Measurements from ENCODE around the gene CDC42BPB. TPM values are rescaled to one million over a fixed set of nuclear protein-coding genes. Genes with fewer than 3 reads are reported as not detected.

CDC42BPB gene
- total RNA-seq, 1 donor from 2014 or later, result 50.1 TPM

GRCh38 chr14:103101257-103101962, 44.1 kb upstream of the CDC42BPB start:
- Histone ChIP-seq H3K36me3 (ENCODE audit: control insufficient read depth in 3 of 3, insufficient read depth in 3 of 3, low read length in 3 of 3) (no peaks in the 10 kb centered on the region), H3K9me3 (ENCODE audit: control insufficient read depth in 3 of 3, low read length in 3 of 3) (no peaks in the 10 kb centered on the region), H3K4me3 (ENCODE audit: low read length in 3 of 3) (no peak overlapping the region), H3K27me3 (ENCODE audit: control insufficient read depth in 3 of 3, insufficient read depth in 3 of 3, low read length in 3 of 3) (peaks cover 34 to 45% (median 36%) of the 10 kb centered on the region in 3 donors), H3K4me1 (ENCODE audit: control insufficient read depth in 3 of 3, insufficient read depth in 3 of 3, low read length in 3 of 3) (peaks cover 12 to 19% (median 19%) of the 10 kb centered on the region in 3 donors), H3K9ac (ENCODE audit: low read depth in 1 of 3, low read length in 3 of 3) (no peak overlapping the region), H3K27ac (ENCODE audit: low read depth, low read length) (no peak overlapping the region)

DNA sequence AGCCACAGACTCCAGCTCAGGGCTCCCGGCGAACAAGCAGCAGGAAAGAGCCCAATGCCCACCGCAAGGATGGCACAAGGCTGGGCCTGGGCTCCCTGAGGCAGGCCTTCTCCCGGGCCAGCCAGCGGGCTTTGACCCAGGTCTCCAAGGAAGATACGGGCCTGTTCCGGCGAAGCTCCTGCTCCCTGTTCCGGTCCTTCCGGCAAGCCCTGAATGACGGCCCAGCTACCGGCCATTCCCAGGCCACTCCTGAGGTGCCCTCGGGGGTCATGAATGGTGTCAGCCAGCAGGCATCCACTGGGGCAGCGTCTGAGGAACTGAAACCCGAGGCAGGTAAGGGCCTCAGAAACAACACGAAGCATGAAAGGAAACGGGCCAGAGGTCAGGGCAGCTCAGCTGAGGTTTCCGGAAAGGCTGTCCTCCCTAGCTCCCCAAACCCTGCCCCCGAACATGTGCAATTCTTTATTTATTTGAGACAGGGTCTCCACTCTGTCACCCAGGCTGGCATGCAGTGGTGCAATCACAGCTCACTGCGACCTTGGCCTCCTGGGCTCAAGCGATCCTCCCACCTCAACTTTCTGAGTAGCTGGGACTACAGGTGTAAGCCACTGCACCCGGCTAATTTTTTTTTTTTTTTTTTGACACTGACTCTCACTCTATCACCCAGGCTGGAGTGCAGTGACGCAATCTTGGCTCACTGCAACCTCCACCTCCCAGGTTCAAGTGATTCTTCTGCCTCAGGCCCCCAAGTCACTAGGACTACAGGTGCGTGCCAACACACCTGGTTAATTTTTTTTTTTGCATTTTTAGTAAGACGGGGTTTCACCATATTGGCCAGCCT, 43.2 kb upstream of the CDC42BPB start:
- Histone ChIP-seq H3K36me3 (ENCODE audit: control insufficient read depth in 3 of 3, insufficient read depth in 3 of 3, low read length in 3 of 3) (no peaks in the 10 kb centered on the region), H3K4me1 (ENCODE audit: control insufficient read depth in 3 of 3, insufficient read depth in 3 of 3, low read length in 3 of 3) (peaks cover 6 to 19% (median 17%) of the 10 kb centered on the region in 3 donors)

DNA sequence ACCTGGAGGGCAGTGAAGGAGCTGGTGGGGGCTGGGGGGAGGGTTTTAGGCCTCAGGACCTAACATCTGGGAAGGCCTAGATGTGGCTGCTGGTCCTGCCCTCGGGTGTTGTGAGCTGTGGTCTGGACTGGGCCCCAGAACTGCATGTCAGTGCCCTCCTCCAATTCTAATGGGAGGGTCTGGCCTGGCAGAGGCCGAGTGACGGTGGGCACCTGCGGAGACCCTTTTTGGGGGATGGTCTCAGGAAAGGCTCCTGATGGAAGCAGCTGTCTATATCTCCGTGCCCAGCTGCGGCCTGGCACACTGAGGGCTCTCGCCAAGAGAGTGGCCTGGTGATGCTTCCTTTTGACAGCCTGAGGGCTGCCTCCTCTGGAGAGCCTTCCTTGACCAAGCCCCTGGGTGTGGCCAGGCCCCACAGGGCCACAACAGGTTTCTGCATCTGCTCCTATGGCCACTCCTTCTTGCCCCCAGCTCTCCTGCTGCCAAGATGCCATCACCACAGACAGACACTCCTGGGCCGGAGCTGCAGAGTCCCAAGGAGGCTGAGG, 42.5 kb upstream of the CDC42BPB start:
- H3K9me3 ChIP-seq (ENCODE audit: control insufficient read depth in 3 of 3, low read length in 3 of 3), result no peaks in the 10 kb centered on the region
- H3K27ac ChIP-seq (ENCODE audit: low read depth, low read length), result no peak overlapping the region
- H3K9ac ChIP-seq (ENCODE audit: low read depth in 1 of 3, low read length in 3 of 3), result no peak overlapping the region
- H3K36me3 ChIP-seq (ENCODE audit: control insufficient read depth in 3 of 3, insufficient read depth in 3 of 3, low read length in 3 of 3), result no peaks in the 10 kb centered on the region
- H3K4me1 ChIP-seq (ENCODE audit: control insufficient read depth in 3 of 3, insufficient read depth in 3 of 3, low read length in 3 of 3), result peaks cover 0 to 13% (median 11%) of the 10 kb centered on the region in 3 donors
- no peak overlapping the region for H3K4me3 ChIP-seq (ENCODE audit: low read length in 3 of 3)
- peaks cover 33 to 44% (median 36%) of the 10 kb centered on the region in 3 donors for H3K27me3 ChIP-seq (ENCODE audit: control insufficient read depth in 3 of 3, insufficient read depth in 3 of 3, low read length in 3 of 3)

More for the DNA sequence above, 43.2 kb upstream of the CDC42BPB start:
- no peak overlapping the region for H3K4me3 ChIP-seq (ENCODE audit: low read length in 3 of 3)
- no peak overlapping the region for H3K9ac ChIP-seq (ENCODE audit: low read depth in 1 of 3, low read length in 3 of 3)
- no peak overlapping the region for H3K27ac ChIP-seq (ENCODE audit: low read depth, low read length)
- H3K9me3 ChIP-seq (ENCODE audit: control insufficient read depth in 3 of 3, low read length in 3 of 3), result no peaks in the 10 kb centered on the region
- H3K27me3 ChIP-seq (ENCODE audit: control insufficient read depth in 3 of 3, insufficient read depth in 3 of 3, low read length in 3 of 3), result peaks cover 34 to 45% (median 36%) of the 10 kb centered on the region in 3 donors

- Histone ChIP-seq H3K36me3 (ENCODE audit: control insufficient read depth in 3 of 3, insufficient read depth in 3 of 3, low read length in 3 of 3) (no peaks in the 10 kb centered on the region), H3K27ac (ENCODE audit: low read depth, low read length) (no peak overlapping the region), H3K27me3 (ENCODE audit: control insufficient read depth in 3 of 3, insufficient read depth in 3 of 3, low read length in 3 of 3) (peaks cover 27 to 38% (median 30%) of the 10 kb centered on the region in 3 donors), H3K9ac (ENCODE audit: low read depth in 1 of 3, low read length in 3 of 3) (no peak overlapping the region), H3K4me1 (ENCODE audit: control insufficient read depth in 3 of 3, insufficient read depth in 3 of 3, low read length in 3 of 3) (peaks cover 0 to 10% (median 8%) of the 10 kb centered on the region in 3 donors), H3K9me3 (ENCODE audit: control insufficient read depth in 3 of 3, low read length in 3 of 3) (no peaks in the 10 kb centered on the region), H3K4me3 (ENCODE audit: low read length in 3 of 3) (no peak overlapping the region)
Measured at GRCh38 chr14:103099081-103099732, 41.9 kb upstream of the CDC42BPB start.

DNA sequence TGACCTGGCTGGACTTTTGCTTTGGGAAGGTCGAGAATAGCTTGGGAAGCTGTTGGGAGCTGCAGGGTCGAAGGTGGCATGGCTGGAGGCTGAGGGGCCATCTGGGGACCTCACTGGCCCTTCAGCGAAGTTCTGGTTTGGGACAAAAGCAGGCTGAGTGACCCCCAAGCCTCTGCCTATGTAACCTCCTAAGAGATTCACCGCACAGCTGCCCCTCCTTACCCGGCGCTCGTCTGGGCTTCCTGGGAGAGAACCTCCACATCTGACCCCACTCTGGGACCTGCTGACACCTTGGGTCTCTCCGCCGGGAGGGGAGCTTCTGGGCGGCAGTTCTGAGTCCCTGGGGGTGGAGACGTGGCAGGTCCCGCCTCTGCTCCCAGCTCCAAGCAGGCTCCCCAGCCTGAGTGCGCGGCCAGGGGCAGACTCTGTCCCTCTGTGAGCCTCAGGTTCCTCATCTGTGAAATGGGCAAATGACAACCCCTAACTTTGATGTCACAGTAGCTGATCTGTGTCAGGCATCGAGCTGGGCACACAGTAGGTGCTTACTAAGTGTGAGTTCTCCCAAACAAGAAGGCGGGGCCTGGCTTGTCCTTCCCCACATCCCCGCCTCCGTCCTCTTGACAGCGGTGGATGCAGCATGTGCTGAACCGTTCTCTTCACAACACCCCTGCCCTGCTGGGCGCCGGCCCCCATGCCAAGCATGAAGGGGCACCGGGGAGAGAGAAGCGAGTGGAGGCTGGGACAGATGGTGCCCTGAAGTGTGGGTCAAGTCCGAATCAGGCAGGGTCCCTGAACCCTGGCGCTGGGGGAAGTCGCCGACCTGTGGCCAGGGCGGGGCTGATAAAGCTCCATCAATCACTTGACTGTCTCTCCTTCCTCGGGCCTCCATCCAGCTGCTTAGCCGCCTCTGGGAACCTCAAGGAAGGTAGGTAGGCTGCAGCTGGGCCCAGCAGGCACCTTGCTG, 40.9 kb upstream of the CDC42BPB start:
- Histone ChIP-seq H3K4me3 (ENCODE audit: low read length in 3 of 3) (no peak overlapping the region), H3K27me3 (ENCODE audit: control insufficient read depth in 3 of 3, insufficient read depth in 3 of 3, low read length in 3 of 3) (peaks cover 20 to 30% (median 21%) of the 10 kb centered on the region in 3 donors), H3K36me3 (ENCODE audit: control insufficient read depth in 3 of 3, insufficient read depth in 3 of 3, low read length in 3 of 3) (no peaks in the 10 kb centered on the region), H3K9me3 (ENCODE audit: control insufficient read depth in 3 of 3, low read length in 3 of 3) (no peaks in the 10 kb centered on the region), H3K4me1 (ENCODE audit: control insufficient read depth in 3 of 3, insufficient read depth in 3 of 3, low read length in 3 of 3) (peaks cover 0 to 5% (median 1%) of the 10 kb centered on the region in 3 donors), H3K9ac (ENCODE audit: low read depth in 1 of 3, low read length in 3 of 3) (no peak overlapping the region), H3K27ac (ENCODE audit: low read depth, low read length) (no peak overlapping the region)

- Histone ChIP-seq H3K27me3 (ENCODE audit: control insufficient read depth in 3 of 3, insufficient read depth in 3 of 3, low read length in 3 of 3) (peaks cover 13 to 21% (median 14%) of the 10 kb centered on the region in 3 donors), H3K36me3 (ENCODE audit: control insufficient read depth in 3 of 3, insufficient read depth in 3 of 3, low read length in 3 of 3) (no peaks in the 10 kb centered on the region), H3K27ac (ENCODE audit: low read depth, low read length) (no peak overlapping the region)
Measured at GRCh38 chr14:103097244-103097993, 40.1 kb upstream of the CDC42BPB start.

GRCh38 chr14:103096387-103096786, 39.0 kb upstream of the CDC42BPB start:
- no peak overlapping the region for H3K27ac ChIP-seq (ENCODE audit: low read depth, low read length)
- no peak overlapping the region for H3K9ac ChIP-seq (ENCODE audit: low read depth in 1 of 3, low read length in 3 of 3)
- no peaks in the 10 kb centered on the region for H3K36me3 ChIP-seq (ENCODE audit: control insufficient read depth in 3 of 3, insufficient read depth in 3 of 3, low read length in 3 of 3)
- no peak overlapping the region for H3K4me3 ChIP-seq (ENCODE audit: low read length in 3 of 3)
- H3K27me3 ChIP-seq (ENCODE audit: control insufficient read depth in 3 of 3, insufficient read depth in 3 of 3, low read length in 3 of 3), result peaks cover 2 to 12% (median 3%) of the 10 kb centered on the region in 3 donors
- H3K4me1 ChIP-seq (ENCODE audit: control insufficient read depth in 3 of 3, insufficient read depth in 3 of 3, low read length in 3 of 3), result peaks cover 0 to 4% (median 3%) of the 10 kb centered on the region in 3 donors
- H3K9me3 ChIP-seq (ENCODE audit: control insufficient read depth in 3 of 3, low read length in 3 of 3), result no peaks in the 10 kb centered on the region

More at GRCh38 chr14:103097244-103097993, 40.1 kb upstream of the CDC42BPB start:
- no peaks in the 10 kb centered on the region for H3K9me3 ChIP-seq (ENCODE audit: control insufficient read depth in 3 of 3, low read length in 3 of 3)
- H3K4me3 ChIP-seq (ENCODE audit: low read length in 3 of 3), result no peak overlapping the region
- peaks cover 0 to 3% (median 0%) of the 10 kb centered on the region in 3 donors for H3K4me1 ChIP-seq (ENCODE audit: control insufficient read depth in 3 of 3, insufficient read depth in 3 of 3, low read length in 3 of 3)
- no peak overlapping the region for H3K9ac ChIP-seq (ENCODE audit: low read depth in 1 of 3, low read length in 3 of 3)

DNA sequence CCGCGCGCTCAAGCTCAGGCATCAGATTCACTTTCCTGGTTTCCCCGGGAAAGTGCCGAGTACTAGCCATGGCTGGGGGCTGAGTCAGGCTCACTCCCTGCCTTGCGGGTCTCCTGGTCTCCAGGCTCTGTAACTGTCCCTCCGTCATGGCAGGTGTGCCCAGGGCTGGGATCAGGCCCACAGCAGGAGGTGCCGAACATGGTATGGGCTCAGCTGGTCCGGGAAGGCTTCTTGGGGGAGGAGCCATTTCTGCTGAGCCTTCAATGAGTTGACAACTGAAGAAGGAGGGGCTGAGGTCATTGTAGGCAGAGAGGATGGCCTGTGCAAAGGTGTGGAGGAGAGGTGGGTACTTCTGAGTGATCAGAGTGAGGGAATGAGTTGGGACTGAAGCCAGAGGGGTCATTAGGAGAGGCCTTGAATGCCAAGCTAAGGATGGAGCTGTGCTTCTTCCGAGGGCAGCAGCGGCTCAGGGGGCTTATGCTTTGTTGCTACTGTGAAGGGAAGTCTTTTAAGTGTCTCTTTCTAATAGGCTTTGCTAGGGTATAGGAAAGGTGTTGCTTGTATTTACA, 37.9 kb upstream of the CDC42BPB start:
- Histone ChIP-seq H3K4me3 (ENCODE audit: low read length in 3 of 3) (no peak overlapping the region), H3K27ac (ENCODE audit: low read depth, low read length) (peak overlapping the region; percentile 28)

More for the DNA sequence above, 37.9 kb upstream of the CDC42BPB start:
- Histone ChIP-seq H3K36me3 (ENCODE audit: control insufficient read depth in 3 of 3, insufficient read depth in 3 of 3, low read length in 3 of 3) (no peaks in the 10 kb centered on the region), H3K9me3 (ENCODE audit: control insufficient read depth in 3 of 3, low read length in 3 of 3) (no peaks in the 10 kb centered on the region), H3K4me1 (ENCODE audit: control insufficient read depth in 3 of 3, insufficient read depth in 3 of 3, low read length in 3 of 3) (peaks cover 5 to 9% (median 7%) of the 10 kb centered on the region in 3 donors), H3K9ac (ENCODE audit: low read depth in 1 of 3, low read length in 3 of 3) (peak overlapping the region in 1 of 3 donors; percentile 57), H3K27me3 (ENCODE audit: control insufficient read depth in 3 of 3, insufficient read depth in 3 of 3, low read length in 3 of 3) (peaks cover 0 to 7% (median 3%) of the 10 kb centered on the region in 3 donors)
